COR-L47 (cell line): ENCODE measurements around the gene RPL15.
"Not testable (repeated sequence)": the region's sequence is repeated elsewhere in the genome, so short reads cannot be mapped to it uniquely, and the experiment has no call there.

Experiments used
- DNase-seq: peaks from one replicate; lab custom pipeline; 2025; lab: John Stamatoyannopoulos, UW

The RPL15 gene

GRCh38 chr3:23889950-23890349 lies 27.0 kb upstream of the RPL15 start:
- no peak for DNase-seq

- DNase-seq, result no peak
Observed at GRCh38 chr3:23894254-23895061, 22.5 kb upstream of the RPL15 start.

GRCh38 chr3:23895181-23895580 lies 21.8 kb upstream of the RPL15 start:
- no peak for DNase-seq

- DNase-seq, result no peak
Observed at GRCh38 chr3:23900744-23901143, 16.2 kb upstream of the RPL15 start.

GRCh38 chr3:23904545-23904944 lies 12.4 kb upstream of the RPL15 start:
- no peak for DNase-seq

GRCh38 chr3:23909341-23909740 lies 7.6 kb upstream of the RPL15 start:
- no peak for DNase-seq

GRCh38 chr3:23911397-23911796 lies 5.5 kb upstream of the RPL15 start:
- DNase-seq, result no peak

- DNase-seq, result not testable (repeated sequence)
Observed at GRCh38 chr3:23912335-23912734, 4.6 kb upstream of the RPL15 start.

- DNase-seq, result no peak
Observed at GRCh38 chr3:23913182-23913581, 3.8 kb upstream of the RPL15 start.

GRCh38 chr3:23913873-23914743 lies 2.8 kb upstream of the RPL15 start:
- no peak for DNase-seq

- DNase-seq, result no peak
Observed at GRCh38 chr3:23915537-23916108, 1.3 kb upstream of the RPL15 start.

- no peak for DNase-seq
Observed at GRCh38 chr3:23916152-23916885, 613 bp upstream of the RPL15 start.

GRCh38 chr3:23917679-23918303 lies 859 bp downstream of the RPL15 start:
- peak; percentile 23 for DNase-seq

- not testable (repeated sequence) for DNase-seq
Observed at GRCh38 chr3:23918331-23918730, 1.4 kb downstream of the RPL15 start.

GRCh38 chr3:23919628-23920027 lies 2.7 kb downstream of the RPL15 start:
- DNase-seq, result no peak

- no peak for DNase-seq
Observed at GRCh38 chr3:23920151-23920655, 3.3 kb downstream of the RPL15 start.

GRCh38 chr3:23921052-23921511 lies 4.2 kb downstream of the RPL15 start:
- DNase-seq, result no peak

- no peak for DNase-seq
Observed at GRCh38 chr3:23923786-23924185, 6.9 kb downstream of the RPL15 start.

- DNase-seq, result no peak
Observed at GRCh38 chr3:23926246-23926645, 9.3 kb downstream of the RPL15 start.

- no peak for DNase-seq
Observed at GRCh38 chr3:23926736-23927135, 9.8 kb downstream of the RPL15 start.

GRCh38 chr3:23928524-23928923 lies 11.6 kb downstream of the RPL15 start:
- no peak for DNase-seq
